ENCODE data around the gene SLC31A1.

Gene SLC31A1

DNA sequence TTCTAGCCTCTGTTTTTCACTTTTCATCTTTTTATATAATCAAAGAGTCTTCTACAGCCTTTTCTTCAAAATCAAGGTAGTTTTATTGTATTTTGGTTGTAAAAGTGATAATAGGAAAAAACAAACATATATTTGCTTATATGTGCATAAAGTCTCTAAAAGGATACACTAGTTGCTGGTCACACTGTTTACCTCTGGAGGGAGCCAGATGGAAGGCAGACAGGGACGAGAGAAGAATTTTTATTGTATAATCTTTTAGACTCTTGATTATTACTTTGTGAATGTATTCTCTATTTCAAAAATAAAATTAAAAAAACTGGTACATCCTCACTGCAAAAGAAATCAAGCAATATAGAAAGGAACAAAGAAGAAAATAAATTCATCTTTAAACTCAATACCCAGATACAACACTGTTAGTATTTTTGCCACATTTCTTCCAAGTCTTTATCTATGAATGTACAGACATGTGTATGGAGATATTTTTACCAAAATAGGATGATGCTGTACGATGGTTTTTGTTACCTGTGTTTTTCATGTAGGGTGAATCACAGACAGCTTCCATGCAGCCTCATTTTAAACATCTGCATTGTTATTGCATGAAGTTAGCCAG lies 88.0 kb downstream of the SLC31A1 start:
- no peak for DNase-seq

DNA sequence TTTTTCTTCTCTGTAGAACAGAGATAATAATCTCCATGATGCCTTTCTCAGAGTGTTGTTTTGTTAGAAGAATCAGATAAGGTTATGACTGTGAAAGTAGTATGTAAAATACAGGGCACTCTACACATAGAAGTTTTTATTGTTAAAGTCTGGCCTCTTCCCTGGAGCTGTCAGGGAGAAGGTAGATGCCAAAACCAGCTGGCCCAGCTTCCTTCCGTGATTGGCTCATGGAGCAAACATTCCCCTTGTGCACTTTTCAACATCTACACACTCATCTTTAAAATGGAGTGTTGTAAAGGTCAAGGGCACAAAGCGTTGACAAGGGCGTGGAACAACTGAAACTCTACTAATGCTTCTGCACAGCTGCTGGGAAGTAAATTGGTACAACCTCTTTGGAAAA lies 89.2 kb downstream of the SLC31A1 start:
- no peak for DNase-seq

DNA sequence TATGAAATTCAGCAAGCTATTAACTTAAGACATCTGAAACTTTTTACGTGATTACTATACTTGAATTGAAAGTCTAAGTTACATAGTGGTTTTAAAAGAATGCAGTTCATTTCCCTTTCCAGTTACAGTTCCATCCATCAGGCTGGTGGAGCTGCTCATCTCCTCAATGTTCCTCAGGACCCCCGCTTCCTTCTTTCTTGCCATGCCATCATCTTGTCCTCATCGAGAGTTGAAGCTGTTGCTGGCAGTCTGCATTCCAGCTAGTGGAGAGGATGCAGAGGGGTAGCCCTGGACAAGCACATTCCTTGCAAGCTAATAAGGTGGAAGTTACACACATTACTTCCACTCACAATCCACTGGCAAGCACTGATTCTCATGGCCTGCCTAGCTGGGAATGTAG lies 90.6 kb downstream of the SLC31A1 start:
- no peak for DNase-seq

DNA sequence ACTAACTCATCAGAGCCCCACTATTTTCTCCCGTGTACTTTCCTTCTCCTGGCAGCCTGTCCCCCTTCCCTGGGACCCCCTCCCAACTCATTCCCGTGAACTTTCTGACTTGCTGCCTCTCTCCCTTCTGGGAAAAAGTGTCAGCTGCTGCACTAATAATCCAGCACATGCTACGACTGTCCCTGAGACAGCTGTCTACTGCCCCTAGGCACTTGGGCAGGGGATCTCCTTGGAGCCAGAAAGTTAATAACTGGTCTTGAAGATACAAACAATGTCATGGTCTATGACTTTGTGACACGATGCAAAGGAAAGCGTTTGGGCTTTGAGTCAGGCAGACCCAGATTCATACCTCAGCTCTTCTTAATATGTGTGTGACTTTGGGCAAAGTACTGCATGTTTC lies 91.9 kb downstream of the SLC31A1 start:
- no peak for DNase-seq

Measured in activated T-cell treated with anti-CD3 and anti-CD28 coated beads, Interleukin-2, amount 50 U/mL, for 48 hours (primary cell).